GM12878 (cell line): Measurements from ENCODE around the gene PROC. TPM values are rescaled to one million over a fixed set of nuclear protein-coding genes. Genes with fewer than 3 reads are reported as not detected.

ENCODE experiments used
- BACH1 ChIP-seq: fragments of 450-650 bp; IDR thresholded peaks from 2 replicates; pipeline ENCODE4 v1.6.1; 2017; ENCODE audit warnings: mild to moderate bottlenecking, borderline replicate concordance
- BCL11A ChIP-seq: IDR thresholded peaks from 2 replicates; pipeline ENCODE4 v1.6.1; 2011; ENCODE audit warnings: low read depth, low read length
- FOXM1 ChIP-seq: IDR thresholded peaks from 2 replicates; pipeline ENCODE4 v1.6.1; 2012; ENCODE audit warnings: low read depth, mild to moderate bottlenecking, inconsistent platforms, low read length, moderate library complexity
- IKZF1 ChIP-seq: fragments of 450-650 bp; conservative IDR thresholded peaks from 2 replicates; pipeline ENCODE4 v1.6.1; 2017; ENCODE audit warnings: antibody characterized with exemption, mild to moderate bottlenecking
- JUNB ChIP-seq: IDR thresholded peaks from 2 replicates; pipeline ENCODE4 v1.6.1; 2016; ENCODE audit warnings: antibody characterized with exemption, mild to moderate bottlenecking
- KAT2A ChIP-seq: conservative IDR thresholded peaks from 2 replicates; pipeline ENCODE4 v1.6.1; 2011; ENCODE audit warnings: low read depth, low read length; ENCODE audit not compliant: control insufficient read depth
- MEF2A ChIP-seq: IDR thresholded peaks from 2 replicates; pipeline ENCODE4 v1.6.1; 2011; ENCODE audit warnings: low read depth, mild to moderate bottlenecking, low read length, moderate library complexity; ENCODE audit not compliant: insufficient read depth
- PAX5 ChIP-seq: IDR thresholded peaks from 2 replicates; pipeline ENCODE4 v1.6.1; 2011; ENCODE audit warnings: low read depth, low read length, borderline replicate concordance
- RB1 ChIP-seq: fragments of 450-650 bp; formaldehyde crosslinking; IDR thresholded peaks from 2 replicates; pipeline ENCODE4 v1.6.1; 2017; ENCODE audit warnings: mild to moderate bottlenecking, borderline replicate concordance
- RBBP5 ChIP-seq: fragments of 200-600 bp; sonication (generic); conservative IDR thresholded peaks from 2 replicates; pipeline ENCODE4 v1.6.1; 2016
- SMARCA5 ChIP-seq: fragments of 450-650 bp; IDR thresholded peaks from 2 replicates; pipeline ENCODE4 v1.6.1; 2017; ENCODE audit warnings: mild to moderate bottlenecking
- SREBF1 ChIP-seq: IDR thresholded peaks from 2 replicates; pipeline ENCODE4 v1.6.1; 2012; ENCODE audit warnings: mild to moderate bottlenecking, low read length
- ZNF622 ChIP-seq: fragments of 450-650 bp; IDR thresholded peaks from 2 replicates; pipeline ENCODE4 v1.6.1; 2017; ENCODE audit warnings: mild to moderate bottlenecking, inconsistent platforms
- polyA plus RNA-seq, 11 experiments: library from polyadenylated mRNA; depleted of rRNA in 4 of 11; unstranded in 6 of 11; stranded (reverse) in 5 of 11; fragments of >200 nt; fragmentation: Nextera tagmentation in 4 of 11; fragmentation: Illumina TruSeq in 1 of 11; extraction: Ambion mirVana in 4 of 11; extraction: Trizol in 1 of 11; gene quantifications; 1 replicate in 1 of 11; 2 replicates in 10 of 11; pipeline versions ENCODE4 v1.2.1 to v1.2.3, GENCODE V29; 2011 to 2016; ENCODE audit warnings: inconsistent platforms in 2 of 11, missing spikeins in 2 of 11, low read depth in 1 of 11
- total RNA-seq, 4 experiments: library from RNA; depleted of rRNA in 3 of 4; stranded (reverse); fragments of >200 nt in 3 of 4; fragmentation: Illumina TruSeq in 1 of 4; extraction: Trizol in 1 of 4; gene quantifications; 2 replicates each; pipeline versions ENCODE4 v1.2.1 to v1.2.3, GENCODE V29; 2013 to 2021
- TF ChIP-seq, protein P1 (sequence below): fragments of 450-650 bp; IDR thresholded peaks from 2 replicates; pipeline ENCODE4 v1.6.1; 2017; ENCODE audit warnings: mild to moderate bottlenecking
- TF ChIP-seq, protein P2 (sequence below): fragments of 450-650 bp; IDR thresholded peaks from 2 replicates; pipeline ENCODE4 v1.6.1; 2018; ENCODE audit warnings: borderline replicate concordance, mild to moderate bottlenecking; ENCODE audit not compliant: partially characterized antibody
- TF ChIP-seq, protein P3 (sequence below): fragments of 450-650 bp; formaldehyde crosslinking; IDR thresholded peaks from 2 replicates; pipeline ENCODE4 v1.4.0; 2022; ENCODE audit warnings: mild to moderate bottlenecking, moderate library complexity
- TF ChIP-seq, protein P4 (sequence below): fragments of 450-650 bp; IDR thresholded peaks from 2 replicates; pipeline ENCODE4 v1.6.1; 2014; ENCODE audit warnings: mild to moderate bottlenecking

PROC gene
- total and polyA plus RNA-seq, 10 of the 15 experiments (the other 5 are each of a cell fraction or from before 2014, with no cell fraction given), result not detected

DNA sequence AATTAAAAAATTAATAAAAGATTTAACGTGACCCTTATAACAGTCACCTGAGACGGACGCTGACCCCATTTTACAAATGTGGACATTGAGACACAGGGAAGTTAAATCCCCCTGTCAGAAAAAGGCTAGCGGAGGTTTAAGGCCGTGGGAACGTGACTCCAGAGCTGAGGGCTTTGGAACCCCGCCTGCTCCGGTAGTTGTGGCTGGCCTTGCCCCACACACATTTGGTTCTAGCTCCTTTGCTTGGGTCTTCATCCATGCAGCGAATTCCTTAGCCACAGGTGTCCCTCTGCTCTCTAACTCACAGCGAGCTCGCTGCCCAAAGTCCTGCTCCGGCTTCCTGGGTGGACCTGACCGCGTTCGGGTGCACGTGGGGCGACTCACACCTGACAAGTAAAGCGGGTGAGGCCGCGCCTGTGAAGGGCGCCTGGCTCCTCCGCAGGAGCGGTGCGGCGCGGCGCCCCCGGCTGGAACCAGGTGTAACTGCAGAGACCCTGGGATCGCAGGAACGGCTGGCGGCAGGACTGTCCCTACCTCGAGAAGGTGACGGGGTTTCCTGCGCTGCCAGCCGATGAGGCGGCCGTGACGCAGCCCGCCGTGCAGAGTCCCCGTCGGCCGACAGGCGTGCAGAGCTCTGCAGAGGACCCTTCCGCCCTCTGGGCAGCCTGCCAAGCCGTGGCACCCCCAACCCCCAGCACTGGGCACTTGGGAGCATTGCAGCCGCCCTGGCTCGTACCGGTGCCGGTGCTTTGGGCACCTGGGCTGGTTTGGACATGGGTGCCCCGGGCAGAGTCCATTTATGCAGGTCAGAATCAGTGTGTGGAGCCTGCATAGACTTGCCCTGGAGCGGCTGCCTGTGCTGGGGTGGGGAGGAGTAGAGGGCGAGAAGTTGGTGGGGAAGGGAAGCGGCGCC is 2.4 kb upstream of the PROC start (continued):
- TF ChIP-seq, protein P1, sequence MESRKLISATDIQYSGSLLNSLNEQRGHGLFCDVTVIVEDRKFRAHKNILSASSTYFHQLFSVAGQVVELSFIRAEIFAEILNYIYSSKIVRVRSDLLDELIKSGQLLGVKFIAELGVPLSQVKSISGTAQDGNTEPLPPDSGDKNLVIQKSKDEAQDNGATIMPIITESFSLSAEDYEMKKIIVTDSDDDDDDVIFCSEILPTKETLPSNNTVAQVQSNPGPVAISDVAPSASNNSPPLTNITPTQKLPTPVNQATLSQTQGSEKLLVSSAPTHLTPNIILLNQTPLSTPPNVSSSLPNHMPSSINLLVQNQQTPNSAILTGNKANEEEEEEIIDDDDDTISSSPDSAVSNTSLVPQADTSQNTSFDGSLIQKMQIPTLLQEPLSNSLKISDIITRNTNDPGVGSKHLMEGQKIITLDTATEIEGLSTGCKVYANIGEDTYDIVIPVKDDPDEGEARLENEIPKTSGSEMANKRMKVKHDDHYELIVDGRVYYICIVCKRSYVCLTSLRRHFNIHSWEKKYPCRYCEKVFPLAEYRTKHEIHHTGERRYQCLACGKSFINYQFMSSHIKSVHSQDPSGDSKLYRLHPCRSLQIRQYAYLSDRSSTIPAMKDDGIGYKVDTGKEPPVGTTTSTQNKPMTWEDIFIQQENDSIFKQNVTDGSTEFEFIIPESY, result no peak
- TF ChIP-seq, protein P2, sequence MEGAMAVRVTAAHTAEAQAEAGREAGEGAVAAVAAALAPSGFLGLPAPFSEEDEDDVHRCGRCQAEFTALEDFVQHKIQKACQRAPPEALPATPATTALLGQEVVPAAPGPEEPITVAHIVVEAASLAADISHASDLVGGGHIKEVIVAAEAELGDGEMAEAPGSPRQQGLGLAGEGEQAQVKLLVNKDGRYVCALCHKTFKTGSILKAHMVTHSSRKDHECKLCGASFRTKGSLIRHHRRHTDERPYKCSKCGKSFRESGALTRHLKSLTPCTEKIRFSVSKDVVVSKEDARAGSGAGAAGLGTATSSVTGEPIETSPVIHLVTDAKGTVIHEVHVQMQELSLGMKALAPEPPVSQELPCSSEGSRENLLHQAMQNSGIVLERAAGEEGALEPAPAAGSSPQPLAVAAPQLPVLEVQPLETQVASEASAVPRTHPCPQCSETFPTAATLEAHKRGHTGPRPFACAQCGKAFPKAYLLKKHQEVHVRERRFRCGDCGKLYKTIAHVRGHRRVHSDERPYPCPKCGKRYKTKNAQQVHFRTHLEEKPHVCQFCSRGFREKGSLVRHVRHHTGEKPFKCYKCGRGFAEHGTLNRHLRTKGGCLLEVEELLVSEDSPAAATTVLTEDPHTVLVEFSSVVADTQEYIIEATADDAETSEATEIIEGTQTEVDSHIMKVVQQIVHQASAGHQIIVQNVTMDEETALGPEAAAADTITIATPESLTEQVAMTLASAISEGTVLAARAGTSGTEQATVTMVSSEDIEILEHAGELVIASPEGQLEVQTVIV, result no peak
- TF ChIP-seq BACH1 (no peak), JUNB (no peak), KAT2A (no peak), RBBP5 (no peak), RB1 (no peak), IKZF1 (0 out of 2 replicates have a peak, but pooled peaks have one; percentile 36), PAX5 (no peak), FOXM1 (no peak), SMARCA5 (no peak), MEF2A (no peak), BCL11A (no peak), ZNF622 (no peak), SREBF1 (no peak)
- TF ChIP-seq, protein P3, sequence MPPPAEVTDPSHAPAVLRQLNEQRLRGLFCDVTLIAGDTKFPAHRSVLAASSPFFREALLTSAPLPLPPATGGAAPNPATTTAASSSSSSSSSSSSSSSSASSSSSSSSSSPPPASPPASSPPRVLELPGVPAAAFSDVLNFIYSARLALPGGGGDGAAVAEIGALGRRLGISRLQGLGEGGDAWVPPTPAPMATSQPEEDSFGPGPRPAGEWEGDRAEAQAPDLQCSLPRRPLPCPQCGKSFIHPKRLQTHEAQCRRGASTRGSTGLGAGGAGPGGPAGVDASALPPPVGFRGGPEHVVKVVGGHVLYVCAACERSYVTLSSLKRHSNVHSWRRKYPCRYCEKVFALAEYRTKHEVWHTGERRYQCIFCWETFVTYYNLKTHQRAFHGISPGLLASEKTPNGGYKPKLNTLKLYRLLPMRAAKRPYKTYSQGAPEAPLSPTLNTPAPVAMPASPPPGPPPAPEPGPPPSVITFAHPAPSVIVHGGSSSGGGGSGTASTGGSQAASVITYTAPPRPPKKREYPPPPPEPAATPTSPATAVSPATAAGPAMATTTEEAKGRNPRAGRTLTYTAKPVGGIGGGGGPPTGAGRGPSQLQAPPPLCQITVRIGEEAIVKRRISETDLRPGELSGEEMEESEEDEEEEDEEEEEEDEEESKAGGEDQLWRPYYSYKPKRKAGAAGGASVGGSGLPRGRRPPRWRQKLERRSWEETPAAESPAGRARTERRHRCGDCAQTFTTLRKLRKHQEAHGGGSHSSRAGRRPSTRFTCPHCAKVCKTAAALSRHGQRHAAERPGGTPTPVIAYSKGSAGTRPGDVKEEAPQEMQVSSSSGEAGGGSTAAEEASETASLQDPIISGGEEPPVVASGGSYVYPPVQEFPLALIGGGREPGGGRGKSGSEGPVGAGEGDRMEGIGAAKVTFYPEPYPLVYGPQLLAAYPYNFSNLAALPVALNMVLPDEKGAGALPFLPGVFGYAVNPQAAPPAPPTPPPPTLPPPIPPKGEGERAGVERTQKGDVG (CRISPR knock-in tag), result no peak
- TF ChIP-seq, protein P4, sequence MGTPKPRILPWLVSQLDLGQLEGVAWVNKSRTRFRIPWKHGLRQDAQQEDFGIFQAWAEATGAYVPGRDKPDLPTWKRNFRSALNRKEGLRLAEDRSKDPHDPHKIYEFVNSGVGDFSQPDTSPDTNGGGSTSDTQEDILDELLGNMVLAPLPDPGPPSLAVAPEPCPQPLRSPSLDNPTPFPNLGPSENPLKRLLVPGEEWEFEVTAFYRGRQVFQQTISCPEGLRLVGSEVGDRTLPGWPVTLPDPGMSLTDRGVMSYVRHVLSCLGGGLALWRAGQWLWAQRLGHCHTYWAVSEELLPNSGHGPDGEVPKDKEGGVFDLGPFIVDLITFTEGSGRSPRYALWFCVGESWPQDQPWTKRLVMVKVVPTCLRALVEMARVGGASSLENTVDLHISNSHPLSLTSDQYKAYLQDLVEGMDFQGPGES, result no peak
